Right lobe of liver (tissue), 4 donors: ENCODE measurements around the gene EPHA4.

Source experiments
- CTCF ChIP-seq, 4 donors: fragments of 200-600 bp in 3 of 4; fragments of 450-650 bp in 1 of 4; IDR thresholded peaks; one replicate each; pipeline versions ENCODE4 v1.5.1 to v1.8.0; 2016 to 2022; ENCODE audit warnings: antibody characterized with exemption in 4 of 4, mild to moderate bottlenecking in 2 of 4
- POLR2A ChIP-seq: fragments of 450-650 bp; IDR thresholded peaks from one replicate; pipeline ENCODE4 v1.6.1; 2017; ENCODE audit warnings: antibody characterized with exemption, mild to moderate bottlenecking
- donor health status: DM: no; HTN: no; CAD: no.
- donor health status: DM: no; HTN: no; CAD: no.
- donor health status: DM: no; HTN: yes; CAD: no.

DNA sequence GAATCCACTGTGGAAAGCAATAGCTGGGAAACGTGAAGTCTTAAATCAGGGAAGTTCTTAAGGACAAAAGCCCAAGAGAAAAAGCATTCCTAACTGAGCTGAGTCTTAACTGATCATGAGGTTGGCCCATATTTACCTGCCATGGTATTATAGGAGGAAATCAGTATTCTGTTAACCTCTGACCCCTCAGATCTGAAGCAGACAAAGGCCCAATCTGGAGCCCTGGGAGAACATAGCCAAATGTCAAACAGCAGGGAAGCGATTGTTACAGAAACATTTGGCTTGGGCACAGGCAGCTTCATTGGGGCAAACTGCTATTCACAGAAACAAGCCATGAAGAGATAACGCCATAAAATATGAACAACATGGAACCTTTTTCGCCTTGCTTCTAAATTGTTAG is 18.8 kb downstream of the EPHA4 start:
- TF ChIP-seq CTCF (IDR thresholded peaks at IDR 0.05) (no peak), POLR2A (no peak)
